GM19372 (cell line): ENCODE data around the gene GRHL3.

ENCODE experiments used
- ATAC-seq: cut with Tn5 transposase; IDR thresholded peaks from one replicate; pipeline ENCODE4 v1.9.1; 2021; ENCODE audit warnings: mild to moderate bottlenecking, low read depth, moderate library complexity; ENCODE audit not compliant: unreplicated experiment

GRHL3 gene

DNA sequence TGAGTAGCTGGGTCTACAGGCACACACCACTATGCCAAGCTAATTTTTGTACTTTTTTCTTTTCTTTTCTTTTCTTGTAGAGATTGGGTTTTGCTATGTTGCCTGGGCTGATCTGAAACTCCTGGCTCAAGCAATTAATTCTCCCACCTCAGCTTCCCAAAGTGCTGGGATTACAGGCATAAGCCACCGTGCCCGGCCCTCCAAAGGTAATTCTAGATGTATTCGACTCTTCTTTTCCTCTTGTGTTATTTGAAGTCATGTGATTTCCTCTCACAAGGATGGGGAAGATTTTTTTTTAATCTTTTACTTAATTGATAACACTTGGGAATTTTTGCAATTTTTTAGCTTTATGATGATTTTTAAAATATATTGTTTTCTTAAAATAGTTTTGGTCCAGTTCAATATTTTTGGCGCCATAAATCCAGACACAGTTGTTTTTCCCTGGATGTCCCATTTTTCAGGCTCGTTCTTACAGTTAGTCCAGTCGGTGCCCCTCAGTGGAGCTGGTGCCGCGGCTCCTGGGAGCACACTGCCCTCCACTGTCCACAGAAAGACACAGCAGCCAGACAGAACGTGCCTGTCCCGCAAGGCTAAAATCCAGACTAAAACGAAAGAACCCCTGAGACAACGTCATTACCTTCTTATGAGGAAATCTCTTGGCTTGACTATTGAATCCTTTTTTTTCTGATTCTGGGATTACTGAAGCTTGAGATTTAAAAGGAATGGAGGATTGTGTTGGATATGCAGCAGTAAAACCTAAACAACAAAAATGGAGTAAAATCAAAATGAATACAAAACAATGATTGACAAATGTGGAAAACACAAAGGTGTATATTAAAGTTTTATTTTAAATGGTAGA is 72.0 kb downstream of the GRHL3 start:
- ATAC-seq, result no peak

DNA sequence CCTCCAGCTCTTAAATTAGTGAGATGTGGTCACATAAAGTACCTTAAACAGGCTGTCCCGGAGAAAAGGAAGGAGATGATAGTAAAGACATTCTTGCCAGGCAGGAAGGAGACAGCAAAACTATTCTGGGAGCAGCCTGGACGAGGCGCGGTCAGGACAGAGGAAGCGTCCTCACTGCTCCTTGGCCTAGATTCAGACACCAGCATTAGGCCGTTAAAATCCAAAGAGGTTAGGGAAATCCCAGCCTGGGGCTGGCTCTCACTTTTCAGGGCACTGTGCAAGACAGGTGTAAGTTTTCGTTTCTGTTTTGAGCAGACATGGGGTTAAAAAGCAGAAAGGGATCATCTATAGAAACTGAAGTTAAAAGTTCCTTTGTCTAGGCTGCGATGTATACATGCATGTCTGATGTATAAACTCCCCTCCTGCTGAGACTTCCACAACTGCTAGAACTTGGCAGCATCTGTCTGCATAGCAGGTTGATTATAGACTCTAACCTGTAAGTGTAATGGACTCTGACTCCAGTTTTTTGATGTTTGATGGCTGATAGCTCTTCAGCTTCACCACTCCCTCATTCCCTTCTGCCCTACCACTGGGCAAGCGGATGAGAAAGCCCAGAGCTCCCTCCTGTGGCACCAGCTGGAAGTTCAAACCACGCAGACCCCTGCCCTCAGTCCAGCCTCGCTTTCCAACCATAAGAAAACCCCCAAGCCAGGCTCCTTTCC is 72.9 kb downstream of the GRHL3 start:
- peak; percentile 55 for ATAC-seq

DNA sequence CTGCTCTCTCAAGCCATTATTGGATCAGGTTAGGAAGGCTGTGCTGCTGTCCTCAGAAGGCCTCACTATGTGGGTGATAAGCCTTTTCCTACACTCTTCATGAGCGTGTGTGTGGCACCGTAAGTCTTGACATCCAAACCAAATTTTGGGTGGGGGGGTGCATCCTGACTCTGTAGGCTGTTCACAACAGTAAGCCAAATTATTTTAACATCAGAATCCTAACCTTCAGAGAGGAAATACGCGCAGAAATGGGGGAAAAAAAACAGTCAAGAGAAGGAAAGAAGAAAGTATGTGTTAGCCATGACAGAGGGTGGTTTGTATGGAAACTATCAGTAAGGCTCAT is 73.4 kb downstream of the GRHL3 start:
- ATAC-seq, result no peak

DNA sequence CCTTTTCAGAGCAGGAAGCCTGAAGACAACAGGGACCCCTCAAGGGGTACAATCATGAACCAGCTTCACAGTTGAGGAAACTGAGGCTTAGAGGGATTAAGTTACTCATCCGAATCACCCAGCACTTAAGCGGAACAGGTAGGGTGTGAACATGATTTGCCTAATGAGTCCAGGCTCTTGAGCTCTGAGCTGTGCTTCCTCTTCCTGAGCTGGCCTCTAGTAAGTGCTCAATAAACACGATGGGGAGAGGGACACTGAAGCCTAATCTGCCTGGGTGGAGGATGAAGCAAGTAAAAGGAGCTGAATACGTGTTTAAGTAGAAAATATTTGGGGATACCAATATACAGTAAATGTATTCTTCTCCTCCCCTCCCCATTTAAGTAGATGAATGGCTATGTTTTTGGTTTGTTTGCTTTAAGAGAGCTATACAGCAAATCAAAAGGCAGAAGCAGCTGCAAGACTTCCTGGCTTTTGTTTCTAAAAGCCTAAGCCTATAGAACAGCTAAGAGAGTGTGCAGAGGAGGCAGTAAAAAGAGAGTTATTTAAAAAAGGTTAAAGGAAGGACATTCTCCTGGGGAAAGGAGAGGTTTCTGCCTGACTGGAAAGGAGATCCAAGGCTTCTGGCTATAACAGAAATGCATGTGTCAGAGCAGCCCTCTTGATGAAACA is 74.0 kb downstream of the GRHL3 start:
- ATAC-seq, result no peak

DNA sequence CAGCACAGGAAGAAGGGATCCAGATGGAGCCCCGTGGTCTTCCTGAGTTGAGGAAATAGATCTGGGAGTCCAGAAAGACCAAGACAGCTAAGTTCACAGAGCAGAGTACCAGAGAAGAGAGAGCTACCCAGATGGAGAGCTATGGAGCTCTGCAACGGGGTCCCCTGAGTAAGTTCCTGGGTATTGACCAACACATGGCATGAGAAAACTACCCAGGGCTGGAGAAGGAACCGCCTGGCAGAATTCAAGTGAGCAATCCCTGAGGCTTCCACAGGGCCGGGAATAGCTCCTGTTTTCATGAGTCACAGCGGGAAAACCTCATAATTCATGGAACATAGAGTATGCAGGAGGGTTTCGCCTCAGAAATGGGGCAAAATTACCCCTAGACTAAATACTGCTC is 74.7 kb downstream of the GRHL3 start:
- no peak for ATAC-seq

DNA sequence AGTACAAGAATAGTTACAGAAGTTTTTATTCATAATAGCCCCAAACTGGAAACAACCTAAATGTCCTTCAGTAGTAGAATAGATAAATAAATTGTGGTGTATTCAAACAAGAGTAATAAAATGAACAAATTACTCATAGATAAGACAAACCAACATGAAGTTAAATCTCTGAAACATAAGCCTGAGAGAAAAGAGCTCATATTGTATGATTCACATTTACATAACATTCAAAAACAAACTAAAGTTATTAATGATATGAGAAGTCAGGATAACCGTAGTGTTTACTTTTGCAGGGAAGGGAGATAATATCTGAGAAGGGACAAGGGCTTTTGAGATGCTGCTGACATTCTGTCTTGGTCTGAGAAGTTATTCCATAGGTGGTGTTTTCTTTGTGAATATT is 80.9 kb downstream of the GRHL3 start:
- ATAC-seq, result no peak

DNA sequence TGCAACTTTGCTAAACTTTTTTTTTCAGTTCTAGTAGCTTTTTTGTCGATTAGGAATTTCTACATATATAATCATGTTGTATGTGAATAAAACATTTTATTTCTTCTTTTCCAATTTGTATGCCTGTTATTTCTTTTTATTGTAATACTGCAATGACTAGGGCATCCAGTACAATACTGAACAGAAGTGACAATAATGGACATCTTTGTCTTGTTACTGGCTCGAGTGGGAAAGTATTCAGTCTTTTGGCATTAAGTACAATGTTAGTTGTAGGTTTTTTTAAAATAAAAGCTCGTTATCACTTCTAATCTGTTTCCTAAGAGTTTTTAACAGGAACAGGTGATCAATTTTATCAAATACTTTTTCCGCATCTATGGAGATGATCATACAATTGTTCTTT is 84.6 kb downstream of the GRHL3 start:
- ATAC-seq, result no peak
